ENCODE measurements around the gene ZNF579. TPM values are rescaled to one million over a fixed set of nuclear protein-coding genes. Genes with fewer than 3 reads are reported as not detected.

ZNF579 gene
- total and polyA plus RNA-seq, 2 of the 13 experiments (the other 11 are each of a cell fraction or from before 2014, with no cell fraction given), result 2.1 to 2.9 TPM

DNA sequence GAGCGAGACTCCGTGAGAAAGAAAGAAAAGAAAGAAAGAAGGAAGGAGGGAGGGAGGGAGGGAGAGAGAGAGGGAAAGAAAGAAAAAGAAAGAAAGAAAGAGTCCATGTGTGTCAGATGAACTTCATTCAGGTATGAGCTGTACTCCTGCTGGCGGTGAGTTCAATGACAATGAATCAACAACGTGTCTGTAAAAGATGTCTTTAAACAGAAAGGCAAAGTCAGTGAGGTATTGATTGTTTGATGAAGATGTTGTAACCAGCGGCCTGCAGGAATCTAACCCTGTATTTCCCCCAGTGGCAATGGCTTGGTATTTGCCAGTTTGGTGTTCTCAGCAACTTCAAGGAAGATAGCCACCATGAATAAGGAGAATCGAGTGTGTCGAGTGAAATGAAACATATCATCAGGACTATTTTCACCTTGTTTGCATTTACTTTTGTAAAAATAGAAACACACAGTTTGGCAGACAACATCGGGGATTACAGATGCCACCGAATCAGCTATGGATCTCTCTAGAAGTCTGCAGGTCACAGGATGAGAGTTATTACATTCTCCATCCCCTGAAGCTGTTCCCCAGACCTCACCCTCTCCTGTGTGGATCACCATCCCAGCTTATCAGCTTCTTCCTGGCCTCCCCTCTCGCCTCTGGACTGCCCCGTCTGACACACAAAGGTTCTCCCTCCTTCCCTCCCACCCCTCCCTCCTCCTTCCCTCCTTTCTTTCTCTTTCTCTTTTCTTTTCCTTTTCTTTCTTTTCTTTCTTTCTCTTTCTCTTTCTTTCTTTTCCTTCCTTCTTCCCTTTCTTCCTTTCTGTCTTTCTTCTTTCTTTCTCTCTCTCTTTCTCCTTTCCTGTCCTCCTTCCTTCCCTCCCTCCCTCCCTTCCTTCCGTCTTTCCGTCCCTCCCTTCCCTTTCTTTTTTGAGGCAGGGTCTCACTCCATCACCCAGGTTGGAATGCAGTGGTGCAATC, 27.1 kb downstream of the ZNF579 start (continued):
- TF ChIP-seq, protein P1, sequence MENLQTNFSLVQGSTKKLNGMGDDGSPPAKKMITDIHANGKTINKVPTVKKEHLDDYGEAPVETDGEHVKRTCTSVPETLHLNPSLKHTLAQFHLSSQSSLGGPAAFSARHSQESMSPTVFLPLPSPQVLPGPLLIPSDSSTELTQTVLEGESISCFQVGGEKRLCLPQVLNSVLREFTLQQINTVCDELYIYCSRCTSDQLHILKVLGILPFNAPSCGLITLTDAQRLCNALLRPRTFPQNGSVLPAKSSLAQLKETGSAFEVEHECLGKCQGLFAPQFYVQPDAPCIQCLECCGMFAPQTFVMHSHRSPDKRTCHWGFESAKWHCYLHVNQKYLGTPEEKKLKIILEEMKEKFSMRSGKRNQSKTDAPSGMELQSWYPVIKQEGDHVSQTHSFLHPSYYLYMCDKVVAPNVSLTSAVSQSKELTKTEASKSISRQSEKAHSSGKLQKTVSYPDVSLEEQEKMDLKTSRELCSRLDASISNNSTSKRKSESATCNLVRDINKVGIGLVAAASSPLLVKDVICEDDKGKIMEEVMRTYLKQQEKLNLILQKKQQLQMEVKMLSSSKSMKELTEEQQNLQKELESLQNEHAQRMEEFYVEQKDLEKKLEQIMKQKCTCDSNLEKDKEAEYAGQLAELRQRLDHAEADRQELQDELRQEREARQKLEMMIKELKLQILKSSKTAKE (CRISPR knock-in tag; IDR thresholded peaks at IDR 0.05; ENCODE audit: borderline replicate concordance), result no peak
- TF ChIP-seq HOXD1 (CRISPR knock-in tag; IDR thresholded peaks at IDR 0.05) (no peak), ZSCAN12 (CRISPR knock-in tag; IDR thresholded peaks at IDR 0.05) (no peak), DNMT1 (CRISPR knock-in tag; IDR thresholded peaks at IDR 0.05) (no peak), CREM (IDR thresholded peaks at IDR 0.05) (no peak; the same call in 1 of the 2 replicates), CREM (CRISPR knock-in tag; IDR thresholded peaks at IDR 0.05) (no peak), CEBPG (CRISPR knock-in tag; IDR thresholded peaks at IDR 0.05) (peak; percentile 81), FOSL2 (CRISPR knock-in tag; IDR thresholded peaks at IDR 0.05) (peak; percentile 79), SP1 (IDR thresholded peaks at IDR 0.05) (no peak), SP1 (CRISPR knock-in tag; IDR thresholded peaks at IDR 0.05) (no peak), AGO1 (IDR thresholded peaks at IDR 0.05; ENCODE audit: low read depth, low read length, poor library complexity, severe bottlenecking) (no peak), HNF4G (IDR thresholded peaks at IDR 0.05; ENCODE audit: borderline replicate concordance, low read depth, low read length) (no peak; the same call in 1 of the 2 replicates), HNF4G (CRISPR knock-in tag; IDR thresholded peaks at IDR 0.05; ENCODE audit: borderline replicate concordance, low read depth) (peak; percentile 49; the same call in 1 of the 2 replicates)
- TF ChIP-seq, protein P2, sequence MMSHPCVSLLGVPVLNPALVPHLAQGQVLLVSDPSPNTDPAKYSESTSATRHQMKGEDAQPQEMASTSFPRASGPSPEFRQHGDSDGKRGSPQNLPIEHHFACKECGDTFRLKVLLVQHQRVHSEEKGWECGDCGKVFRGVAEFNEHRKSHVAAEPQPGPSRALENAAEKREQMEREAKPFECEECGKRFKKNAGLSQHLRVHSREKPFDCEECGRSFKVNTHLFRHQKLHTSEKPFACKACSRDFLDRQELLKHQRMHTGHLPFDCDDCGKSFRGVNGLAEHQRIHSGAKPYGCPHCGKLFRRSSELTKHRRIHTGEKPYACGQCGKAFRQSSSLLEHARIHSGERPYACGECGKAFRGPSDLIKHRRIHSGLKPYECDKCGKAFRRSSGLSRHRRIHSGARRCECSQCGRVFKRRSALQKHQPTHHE (CRISPR knock-in tag; IDR thresholded peaks at IDR 0.05; ENCODE audit: borderline replicate concordance), result no peak
- TF ChIP-seq, protein P3, sequence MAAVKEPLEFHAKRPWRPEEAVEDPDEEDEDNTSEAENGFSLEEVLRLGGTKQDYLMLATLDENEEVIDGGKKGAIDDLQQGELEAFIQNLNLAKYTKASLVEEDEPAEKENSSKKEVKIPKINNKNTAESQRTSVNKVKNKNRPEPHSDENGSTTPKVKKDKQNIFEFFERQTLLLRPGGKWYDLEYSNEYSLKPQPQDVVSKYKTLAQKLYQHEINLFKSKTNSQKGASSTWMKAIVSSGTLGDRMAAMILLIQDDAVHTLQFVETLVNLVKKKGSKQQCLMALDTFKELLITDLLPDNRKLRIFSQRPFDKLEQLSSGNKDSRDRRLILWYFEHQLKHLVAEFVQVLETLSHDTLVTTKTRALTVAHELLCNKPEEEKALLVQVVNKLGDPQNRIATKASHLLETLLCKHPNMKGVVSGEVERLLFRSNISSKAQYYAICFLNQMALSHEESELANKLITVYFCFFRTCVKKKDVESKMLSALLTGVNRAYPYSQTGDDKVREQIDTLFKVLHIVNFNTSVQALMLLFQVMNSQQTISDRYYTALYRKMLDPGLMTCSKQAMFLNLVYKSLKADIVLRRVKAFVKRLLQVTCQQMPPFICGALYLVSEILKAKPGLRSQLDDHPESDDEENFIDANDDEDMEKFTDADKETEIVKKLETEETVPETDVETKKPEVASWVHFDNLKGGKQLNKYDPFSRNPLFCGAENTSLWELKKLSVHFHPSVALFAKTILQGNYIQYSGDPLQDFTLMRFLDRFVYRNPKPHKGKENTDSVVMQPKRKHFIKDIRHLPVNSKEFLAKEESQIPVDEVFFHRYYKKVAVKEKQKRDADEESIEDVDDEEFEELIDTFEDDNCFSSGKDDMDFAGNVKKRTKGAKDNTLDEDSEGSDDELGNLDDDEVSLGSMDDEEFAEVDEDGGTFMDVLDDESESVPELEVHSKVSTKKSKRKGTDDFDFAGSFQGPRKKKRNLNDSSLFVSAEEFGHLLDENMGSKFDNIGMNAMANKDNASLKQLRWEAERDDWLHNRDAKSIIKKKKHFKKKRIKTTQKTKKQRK (IDR thresholded peaks at IDR 0.05; ENCODE audit: low read length), result no peak
- TF ChIP-seq, protein P4, sequence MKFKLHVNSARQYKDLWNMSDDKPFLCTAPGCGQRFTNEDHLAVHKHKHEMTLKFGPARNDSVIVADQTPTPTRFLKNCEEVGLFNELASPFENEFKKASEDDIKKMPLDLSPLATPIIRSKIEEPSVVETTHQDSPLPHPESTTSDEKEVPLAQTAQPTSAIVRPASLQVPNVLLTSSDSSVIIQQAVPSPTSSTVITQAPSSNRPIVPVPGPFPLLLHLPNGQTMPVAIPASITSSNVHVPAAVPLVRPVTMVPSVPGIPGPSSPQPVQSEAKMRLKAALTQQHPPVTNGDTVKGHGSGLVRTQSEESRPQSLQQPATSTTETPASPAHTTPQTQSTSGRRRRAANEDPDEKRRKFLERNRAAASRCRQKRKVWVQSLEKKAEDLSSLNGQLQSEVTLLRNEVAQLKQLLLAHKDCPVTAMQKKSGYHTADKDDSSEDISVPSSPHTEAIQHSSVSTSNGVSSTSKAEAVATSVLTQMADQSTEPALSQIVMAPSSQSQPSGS (CRISPR knock-in tag; IDR thresholded peaks at IDR 0.05), result no peak
